HEK293 (cell line): ENCODE data around the gene USP6NL.

Experiments
- CTCF ChIA-PET: fragments of 350-600 bp; formaldehyde crosslinking; extraction: SDS; loops from one replicate; lab custom pipeline; 2021; ENCODE audit warnings: antibody characterized with exemption; lab: Yijun Ruan, JAX
- POLR2A ChIA-PET: fragments of 300-600 bp; formaldehyde crosslinking; extraction: SDS; loops from one replicate; lab custom pipeline; 2020; ENCODE audit warnings: antibody characterized with exemption, inconsistent platforms; lab: Yijun Ruan, JAX
- H3K27ac ChIP-seq: fragments of 200-500 bp; sonication (Bioruptor generic); 2 replicates; pipeline ENCODE4 v1.5.1; 2014; ENCODE audit warnings: low read depth, low read length, control low read depth, inconsistent platforms; ENCODE audit errors: extremely low read depth
- H3K36me3 ChIP-seq, 2 experiments: fragments of 200-500 bp in 1 of 2; sonication (Bioruptor generic) in 1 of 2; 1 replicate in 1 of 2; 2 replicates in 1 of 2; pipeline ENCODE4 v1.5.1; 2014 to 2017; ENCODE audit warnings: inconsistent platforms in 2 of 2, low read length in 2 of 2; ENCODE audit not compliant: control insufficient read depth in 2 of 2, insufficient read depth in 1 of 2
- H3K4me1 ChIP-seq: fragments of 200-500 bp; sonication (Bioruptor generic); 2 replicates; pipeline ENCODE4 v1.5.1; 2014; ENCODE audit warnings: mild to moderate bottlenecking, low read length, inconsistent platforms; ENCODE audit not compliant: control insufficient read depth, insufficient read depth
- H3K4me3 ChIP-seq: 2 replicates; pipeline ENCODE4 v1.5.1; 2011; ENCODE audit warnings: low read depth, mild to moderate bottlenecking, control low read depth, low read length, moderate library complexity
- H3K9me3 ChIP-seq: fragments of 200-500 bp; sonication (Bioruptor generic); 2 replicates; pipeline ENCODE4 v1.5.1; 2014; ENCODE audit warnings: low read depth, low read length, inconsistent platforms; ENCODE audit not compliant: control insufficient read depth, insufficient read depth
- KLF1 ChIP-seq: fragments of 450-650 bp; formaldehyde crosslinking; IDR thresholded peaks from 2 replicates; pipeline ENCODE4 v1.5.1; 2016; ENCODE audit warnings: missing biosample characterization, missing genetic modification characterization
- ZFP69B ChIP-seq: fragments of 450-650 bp; formaldehyde crosslinking; IDR thresholded peaks from 2 replicates; pipeline ENCODE4 v1.5.1; 2016; ENCODE audit warnings: missing biosample characterization, missing genetic modification characterization
- ZNF211 ChIP-seq: fragments of 450-650 bp; formaldehyde crosslinking; IDR thresholded peaks from 2 replicates; pipeline ENCODE4 v1.5.1; 2016; ENCODE audit warnings: low read depth, missing biosample characterization, missing genetic modification characterization
- ZNF521 ChIP-seq: fragments of 450-650 bp; formaldehyde crosslinking; IDR thresholded peaks from 2 replicates; pipeline ENCODE4 v1.5.1; 2017; ENCODE audit warnings: missing biosample characterization, mild to moderate bottlenecking, missing genetic modification characterization
- ZNF558 ChIP-seq: fragments of 450-650 bp; formaldehyde crosslinking; IDR thresholded peaks from 2 replicates; pipeline ENCODE4 v1.5.1; 2016; ENCODE audit warnings: missing biosample characterization, missing genetic modification characterization
- ZNF560 ChIP-seq: fragments of 450-650 bp; formaldehyde crosslinking; IDR thresholded peaks from 2 replicates; pipeline ENCODE4 v1.5.1; 2017; ENCODE audit warnings: missing biosample characterization, missing genetic modification characterization, borderline replicate concordance
- ZNF596 ChIP-seq: fragments of 450-650 bp; IDR thresholded peaks from 2 replicates; pipeline ENCODE4 v1.5.0; 2018; ENCODE audit warnings: missing biosample characterization, mild to moderate bottlenecking, missing genetic modification characterization, moderate library complexity
- ZNF623 ChIP-seq: fragments of 450-650 bp; formaldehyde crosslinking; IDR thresholded peaks from 2 replicates; pipeline ENCODE4 v1.5.1; 2016; ENCODE audit warnings: missing biosample characterization, missing genetic modification characterization
- ZNF626 ChIP-seq: fragments of 450-650 bp; sonication (Bioruptor Pico); formaldehyde crosslinking; IDR thresholded peaks from 2 replicates; pipeline ENCODE4 v1.5.1; 2018; ENCODE audit warnings: missing biosample characterization, missing genetic modification characterization, inconsistent platforms
- ZNF664 ChIP-seq: fragments of 450-650 bp; formaldehyde crosslinking; IDR thresholded peaks from 2 replicates; pipeline ENCODE4 v1.5.1; 2016; ENCODE audit warnings: missing biosample characterization, missing genetic modification characterization
- ZNF777 ChIP-seq: fragments of 450-650 bp; formaldehyde crosslinking; IDR thresholded peaks from 2 replicates; pipeline ENCODE4 v1.5.1; 2017; ENCODE audit warnings: missing biosample characterization, missing genetic modification characterization, borderline replicate concordance
- ZNF791 ChIP-seq: fragments of 450-650 bp; formaldehyde crosslinking; IDR thresholded peaks from 2 replicates; pipeline ENCODE4 v1.5.1; 2016; ENCODE audit warnings: missing biosample characterization, missing genetic modification characterization
- ZNF792 ChIP-seq: fragments of 450-650 bp; formaldehyde crosslinking; IDR thresholded peaks from 2 replicates; pipeline ENCODE4 v1.5.1; 2016; ENCODE audit warnings: missing biosample characterization, missing genetic modification characterization
- ZNF837 ChIP-seq: fragments of 450-650 bp; formaldehyde crosslinking; IDR thresholded peaks from 2 replicates; pipeline ENCODE4 v1.5.1; 2016; ENCODE audit warnings: missing biosample characterization, missing genetic modification characterization
- ZXDB ChIP-seq: fragments of 450-650 bp; formaldehyde crosslinking; IDR thresholded peaks from 2 replicates; pipeline ENCODE4 v1.5.1; 2016; ENCODE audit warnings: missing biosample characterization, missing genetic modification characterization
- TF ChIP-seq, protein P1 (sequence below): fragments of 450-650 bp; formaldehyde crosslinking; IDR thresholded peaks from 2 replicates; pipeline ENCODE4 v1.5.1; 2017; ENCODE audit warnings: missing biosample characterization, missing genetic modification characterization
- TF ChIP-seq, protein P2 (sequence below): sonication (generic); formaldehyde crosslinking; IDR thresholded peaks from 2 replicates; pipeline ENCODE4 v1.8.1; 2022; ENCODE audit warnings: mild to moderate bottlenecking, moderate library complexity, missing genetic modification reagents
- TF ChIP-seq, protein P3 (sequence below): fragments of 450-650 bp; formaldehyde crosslinking; IDR thresholded peaks from 2 replicates; pipeline ENCODE4 v1.5.1; 2016; ENCODE audit warnings: missing biosample characterization, missing genetic modification characterization, borderline replicate concordance

The USP6NL gene

DNA sequence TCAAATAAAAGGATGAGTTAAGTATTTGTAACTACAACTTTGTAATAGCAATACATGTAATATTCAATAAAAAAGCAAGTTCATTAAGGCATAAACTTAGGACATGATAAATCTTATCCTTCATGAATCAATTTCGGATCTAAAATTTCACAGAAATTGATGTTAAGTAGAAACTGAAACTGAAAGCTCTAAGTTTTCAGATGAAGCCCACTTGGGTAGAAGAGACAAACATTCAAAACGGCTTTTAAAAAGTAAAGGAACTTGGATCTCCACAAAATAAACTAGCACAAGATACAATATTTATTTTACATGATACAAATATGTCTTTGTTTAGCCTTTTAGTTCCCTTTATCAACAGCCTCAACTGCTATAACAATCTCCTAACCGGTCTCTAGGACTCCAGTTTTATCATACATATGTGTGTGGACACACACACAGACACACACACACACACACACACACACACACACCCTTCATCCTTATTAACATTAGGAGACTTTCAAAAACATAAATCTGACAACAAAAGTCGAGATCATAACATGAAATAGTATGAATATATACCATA is 83.7 kb downstream of the USP6NL start:
- Histone ChIP-seq H3K27ac (no peak overlapping the region), H3K4me3 (no peak overlapping the region), H3K9me3 (no peaks in the 10 kb centered on the region), H3K36me3 (peaks cover 0 to 3% of the 10 kb centered on the region in 2 experiments; a peak in 1 of 3 replicates), H3K4me1 (peaks cover 19% of the 10 kb centered on the region)
- ChIA-PET CTCF (interaction anchor here (0.9 kb wide), 1 partner anchor 197 kb away, joined by 4 read pairs; no protein-coding TSS in a partner anchor), POLR2A (no interaction called here)
- TF ChIP-seq, protein P1, sequence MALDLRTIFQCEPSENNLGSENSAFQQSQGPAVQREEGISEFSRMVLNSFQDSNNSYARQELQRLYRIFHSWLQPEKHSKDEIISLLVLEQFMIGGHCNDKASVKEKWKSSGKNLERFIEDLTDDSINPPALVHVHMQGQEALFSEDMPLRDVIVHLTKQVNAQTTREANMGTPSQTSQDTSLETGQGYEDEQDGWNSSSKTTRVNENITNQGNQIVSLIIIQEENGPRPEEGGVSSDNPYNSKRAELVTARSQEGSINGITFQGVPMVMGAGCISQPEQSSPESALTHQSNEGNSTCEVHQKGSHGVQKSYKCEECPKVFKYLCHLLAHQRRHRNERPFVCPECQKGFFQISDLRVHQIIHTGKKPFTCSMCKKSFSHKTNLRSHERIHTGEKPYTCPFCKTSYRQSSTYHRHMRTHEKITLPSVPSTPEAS (tag by site-specific recombination) = 0 out of 2 replicates have a peak, but pooled peaks have one; percentile 35
- TF ChIP-seq ZFP69B (no peak), ZXDB (no peak)

DNA sequence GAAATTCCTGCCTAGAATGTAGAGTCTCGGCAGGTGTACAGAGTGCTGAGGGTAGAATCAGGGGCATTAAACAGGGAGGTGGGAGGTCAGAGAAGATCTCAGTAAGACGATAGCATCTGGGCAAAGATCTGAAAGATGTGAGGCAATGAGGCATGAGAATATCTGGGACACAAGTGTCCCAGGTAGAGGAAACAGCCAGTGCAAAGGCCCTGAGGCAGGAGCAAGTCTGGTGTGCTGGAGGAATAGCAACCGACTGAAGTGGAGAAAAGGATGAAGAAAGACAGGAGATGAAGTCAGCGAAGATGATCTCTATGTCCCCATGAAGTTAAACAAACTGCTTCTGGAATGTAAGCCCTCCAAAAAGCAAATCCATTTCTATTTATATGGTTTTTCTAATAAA is 84.4 kb downstream of the USP6NL start:
- Histone ChIP-seq H3K4me3 (no peak overlapping the region), H3K9me3 (no peaks in the 10 kb centered on the region), H3K4me1 (peaks cover 15% of the 10 kb centered on the region), H3K27ac (no peak overlapping the region), H3K36me3 (peaks cover 0 to 3% of the 10 kb centered on the region in 2 experiments; a peak in 1 of 3 replicates)
- POLR2A ChIA-PET = no interaction called here
- CTCF ChIA-PET = interaction anchor here (0.9 kb wide), 1 partner anchor 198 kb away, joined by 4 read pairs; no protein-coding TSS in a partner anchor
- TF ChIP-seq ZNF792 (tag by site-specific recombination) (no peak), ZNF623 (peak; percentile 96)

DNA sequence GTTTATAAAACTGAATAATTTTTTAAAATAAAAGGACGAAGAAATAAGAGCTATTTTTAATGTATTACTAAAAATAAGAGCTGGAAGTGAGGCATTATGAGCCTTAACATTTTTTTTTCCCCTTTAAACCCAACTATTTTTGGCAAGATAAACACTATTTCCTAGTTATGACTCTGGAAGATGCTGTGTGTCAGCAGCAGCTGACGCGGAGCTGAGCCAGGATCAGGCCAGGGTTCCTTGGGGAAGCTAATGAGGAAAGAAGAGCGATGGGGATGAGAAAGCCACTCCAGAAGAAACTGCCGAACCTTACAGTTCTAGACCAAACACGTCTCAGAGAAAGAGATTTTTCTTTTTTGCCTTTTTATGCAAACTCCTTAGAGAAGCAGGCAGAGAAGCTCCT is 85.9 kb downstream of the USP6NL start:
- ChIA-PET CTCF (interaction anchor here (0.6 to 0.7 kb wide), 3 partner anchors 9 to 241 kb away, joined by 3 read pairs; no protein-coding TSS in a partner anchor), POLR2A (no interaction called here)
- H3K4me1 ChIP-seq = peaks cover 10% of the 10 kb centered on the region; the same call in 1 of the 2 replicates
- TF ChIP-seq ZNF626 (no peak), ZNF777 (no peak)
- TF ChIP-seq, protein P2, sequence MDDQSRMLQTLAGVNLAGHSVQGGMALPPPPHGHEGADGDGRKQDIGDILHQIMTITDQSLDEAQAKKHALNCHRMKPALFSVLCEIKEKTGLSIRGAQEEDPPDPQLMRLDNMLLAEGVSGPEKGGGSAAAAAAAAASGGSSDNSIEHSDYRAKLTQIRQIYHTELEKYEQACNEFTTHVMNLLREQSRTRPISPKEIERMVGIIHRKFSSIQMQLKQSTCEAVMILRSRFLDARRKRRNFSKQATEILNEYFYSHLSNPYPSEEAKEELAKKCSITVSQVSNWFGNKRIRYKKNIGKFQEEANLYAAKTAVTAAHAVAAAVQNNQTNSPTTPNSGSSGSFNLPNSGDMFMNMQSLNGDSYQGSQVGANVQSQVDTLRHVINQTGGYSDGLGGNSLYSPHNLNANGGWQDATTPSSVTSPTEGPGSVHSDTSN (CRISPR knock-in tag) = no peak
- no peak overlapping the region for H3K27ac ChIP-seq
- H3K36me3 ChIP-seq = peaks cover 0 to 3% of the 10 kb centered on the region in 2 experiments; a peak in 1 of 3 replicates
- no peak overlapping the region for H3K4me3 ChIP-seq
- no peaks in the 10 kb centered on the region for H3K9me3 ChIP-seq

DNA sequence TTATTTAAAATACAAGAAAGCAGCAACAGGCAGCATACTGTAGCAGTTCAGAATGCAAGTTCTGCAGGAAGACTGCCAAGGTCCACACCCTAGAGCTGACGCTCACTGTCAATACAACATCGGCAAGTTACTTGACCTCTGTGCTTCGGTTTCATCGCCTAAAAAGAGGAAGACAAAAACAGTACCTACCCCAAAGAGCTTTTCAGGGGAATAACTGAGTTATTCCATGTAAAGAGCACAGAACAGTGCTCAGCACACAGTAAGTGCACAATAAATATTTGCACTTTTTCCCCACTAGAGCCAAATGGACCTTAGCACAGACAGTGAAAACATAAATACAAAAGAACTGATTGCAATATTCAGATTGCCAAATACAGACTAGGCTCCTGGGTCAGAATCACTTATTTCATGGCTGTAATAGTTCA is 88.6 kb downstream of the USP6NL start:
- CTCF ChIA-PET = interaction anchor here (1.6 to 1.8 kb wide), 2 partner anchors 10 to 202 kb away, joined by 5 to 6 read pairs; no protein-coding TSS in a partner anchor
- POLR2A ChIA-PET = no interaction called here
- no peak for TF ChIP-seq ZNF791 (tag by site-specific recombination)
- no peak for TF ChIP-seq ZNF837 (tag by site-specific recombination)
- no peak for TF ChIP-seq KLF1 (tag by site-specific recombination)
- TF ChIP-seq ZNF664 (tag by site-specific recombination) = no peak

DNA sequence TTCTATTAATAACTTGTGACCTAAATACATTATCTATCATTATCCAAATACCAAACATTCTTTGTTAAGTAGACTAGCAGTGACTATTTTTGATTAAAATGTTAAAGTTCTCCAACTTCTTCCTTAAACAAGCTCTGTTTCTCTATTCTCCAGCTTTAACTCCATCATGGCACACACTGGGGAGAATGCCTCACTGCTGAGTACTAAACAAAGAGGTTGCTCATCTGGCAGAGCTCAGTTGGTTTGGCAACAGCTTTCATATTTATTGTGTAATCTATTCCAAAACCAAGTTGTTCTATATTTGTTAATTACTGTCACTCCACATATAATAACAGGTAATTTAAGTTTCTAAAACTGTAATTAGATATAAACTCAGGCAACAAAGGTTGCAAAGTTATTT is 89.6 kb downstream of the USP6NL start:
- H3K9me3 ChIP-seq = no peaks in the 10 kb centered on the region
- H3K4me1 ChIP-seq = no peaks in the 10 kb centered on the region
- ChIA-PET POLR2A (no interaction called here), CTCF (interaction anchor here (0.6 to 1.6 kb wide), 6 partner anchors 9 to 1183 kb away, joined by 3 to 5 read pairs (median 4); no protein-coding TSS in a partner anchor)
- peaks cover 0 to 3% of the 10 kb centered on the region in 2 experiments; a peak in 1 of 3 replicates for H3K36me3 ChIP-seq
- H3K27ac ChIP-seq = no peak overlapping the region
- H3K4me3 ChIP-seq = no peak overlapping the region
- TF ChIP-seq, protein P3, sequence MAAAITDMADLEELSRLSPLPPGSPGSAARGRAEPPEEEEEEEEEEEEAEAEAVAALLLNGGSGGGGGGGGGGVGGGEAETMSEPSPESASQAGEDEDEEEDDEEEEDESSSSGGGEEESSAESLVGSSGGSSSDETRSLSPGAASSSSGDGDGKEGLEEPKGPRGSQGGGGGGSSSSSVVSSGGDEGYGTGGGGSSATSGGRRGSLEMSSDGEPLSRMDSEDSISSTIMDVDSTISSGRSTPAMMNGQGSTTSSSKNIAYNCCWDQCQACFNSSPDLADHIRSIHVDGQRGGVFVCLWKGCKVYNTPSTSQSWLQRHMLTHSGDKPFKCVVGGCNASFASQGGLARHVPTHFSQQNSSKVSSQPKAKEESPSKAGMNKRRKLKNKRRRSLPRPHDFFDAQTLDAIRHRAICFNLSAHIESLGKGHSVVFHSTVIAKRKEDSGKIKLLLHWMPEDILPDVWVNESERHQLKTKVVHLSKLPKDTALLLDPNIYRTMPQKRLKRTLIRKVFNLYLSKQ (tag by site-specific recombination) = no peak
- TF ChIP-seq ZNF558 (tag by site-specific recombination) (no peak), ZNF596 (tag by site-specific recombination) (no peak), ZNF521 (no peak), ZNF211 (tag by site-specific recombination) (no peak), ZNF560 (tag by site-specific recombination) (no peak)
- TF ChIP-seq, all 188 proteins: peak for 0

More for the DNA sequence above, 88.6 kb downstream of the USP6NL start:
- Histone ChIP-seq H3K9me3 (no peaks in the 10 kb centered on the region), H3K4me3 (no peak overlapping the region), H3K36me3 (peaks cover 0 to 3% of the 10 kb centered on the region in 2 experiments; a peak in 1 of 3 replicates), H3K27ac (no peak overlapping the region), H3K4me1 (no peaks in the 10 kb centered on the region)
